ENCODE results near the gene DYNLL2.

Gene DYNLL2

GRCh38 chr17:58085039-58085715 is 2.0 kb downstream of the DYNLL2 start:
- Histone ChIP-seq H3K9me3 (ENCODE audit: control insufficient read depth, low read length) (no peaks in the 10 kb centered on the region), H3K27me3 (ENCODE audit: control insufficient read depth, insufficient read depth, low read length, poor library complexity, severe bottlenecking) (no peaks in the 10 kb centered on the region), H3K4me3 (ENCODE audit: insufficient read depth, low read depth, low read length) (peak overlapping the region; percentile 96), H3K27ac (ENCODE audit: insufficient read depth, low read depth, low read length, poor library complexity, severe bottlenecking) (no peak overlapping the region), H3K36me3 (ENCODE audit: control insufficient read depth, insufficient read depth, low read length) (peaks cover 35% of the 10 kb centered on the region), H3K4me1 (ENCODE audit: control insufficient read depth, insufficient read depth, low read length) (peaks cover 68% of the 10 kb centered on the region)
- 83 to 84% methylated on average over 8 of the region's 8 CpGs for WGBS, 2 experiments

GRCh38 chr17:58086953-58087352 is 3.7 kb downstream of the DYNLL2 start:
- no peaks in the 10 kb centered on the region for H3K9me3 ChIP-seq (ENCODE audit: control insufficient read depth, low read length)
- 93 to 94% methylated on average over 8 of the region's 8 CpGs for WGBS, 2 experiments
- H3K4me1 ChIP-seq (ENCODE audit: control insufficient read depth, insufficient read depth, low read length): peaks cover 56% of the 10 kb centered on the region
- peaks cover 50% of the 10 kb centered on the region for H3K36me3 ChIP-seq (ENCODE audit: control insufficient read depth, insufficient read depth, low read length)
- no peaks in the 10 kb centered on the region for H3K27me3 ChIP-seq (ENCODE audit: control insufficient read depth, insufficient read depth, low read length, poor library complexity, severe bottlenecking)
- H3K4me3 ChIP-seq (ENCODE audit: insufficient read depth, low read depth, low read length): no peak overlapping the region
- no peak overlapping the region for H3K27ac ChIP-seq (ENCODE audit: insufficient read depth, low read depth, low read length, poor library complexity, severe bottlenecking)

- peaks cover 65% of the 10 kb centered on the region for H3K36me3 ChIP-seq (ENCODE audit: control insufficient read depth, insufficient read depth, low read length)
- WGBS, 2 experiments: 79 to 85% methylated on average over 5 of the region's 5 CpGs
- peaks cover 46% of the 10 kb centered on the region for H3K4me1 ChIP-seq (ENCODE audit: control insufficient read depth, insufficient read depth, low read length)
- H3K27ac ChIP-seq (ENCODE audit: insufficient read depth, low read depth, low read length, poor library complexity, severe bottlenecking): no peak overlapping the region
- H3K4me3 ChIP-seq (ENCODE audit: insufficient read depth, low read depth, low read length): no peak overlapping the region
- no peaks in the 10 kb centered on the region for H3K9me3 ChIP-seq (ENCODE audit: control insufficient read depth, low read length)
- no peaks in the 10 kb centered on the region for H3K27me3 ChIP-seq (ENCODE audit: control insufficient read depth, insufficient read depth, low read length, poor library complexity, severe bottlenecking)
Observed at GRCh38 chr17:58088624-58089023, 5.4 kb downstream of the DYNLL2 start.

GRCh38 chr17:58089111-58089510 is 5.9 kb downstream of the DYNLL2 start:
- no peak overlapping the region for H3K27ac ChIP-seq (ENCODE audit: insufficient read depth, low read depth, low read length, poor library complexity, severe bottlenecking)
- H3K4me3 ChIP-seq (ENCODE audit: insufficient read depth, low read depth, low read length): no peak overlapping the region
- no peaks in the 10 kb centered on the region for H3K9me3 ChIP-seq (ENCODE audit: control insufficient read depth, low read length)
- no peaks in the 10 kb centered on the region for H3K27me3 ChIP-seq (ENCODE audit: control insufficient read depth, insufficient read depth, low read length, poor library complexity, severe bottlenecking)
- H3K4me1 ChIP-seq (ENCODE audit: control insufficient read depth, insufficient read depth, low read length): peaks cover 46% of the 10 kb centered on the region
- WGBS, 2 experiments: 95 to 97% methylated on average over 11 of the region's 11 CpGs
- H3K36me3 ChIP-seq (ENCODE audit: control insufficient read depth, insufficient read depth, low read length): peaks cover 65% of the 10 kb centered on the region

- Histone ChIP-seq H3K36me3 (ENCODE audit: control insufficient read depth, insufficient read depth, low read length) (peaks cover 55% of the 10 kb centered on the region), H3K9me3 (ENCODE audit: control insufficient read depth, low read length) (no peaks in the 10 kb centered on the region), H3K27ac (ENCODE audit: insufficient read depth, low read depth, low read length, poor library complexity, severe bottlenecking) (no peak overlapping the region), H3K4me1 (ENCODE audit: control insufficient read depth, insufficient read depth, low read length) (peaks cover 35% of the 10 kb centered on the region), H3K4me3 (ENCODE audit: insufficient read depth, low read depth, low read length) (no peak overlapping the region), H3K27me3 (ENCODE audit: control insufficient read depth, insufficient read depth, low read length, poor library complexity, severe bottlenecking) (no peaks in the 10 kb centered on the region)
- WGBS, 2 experiments: 95 to 100% methylated on average over 2 of the region's 2 CpGs
Observed at GRCh38 chr17:58091024-58091567, 7.9 kb downstream of the DYNLL2 start.

GRCh38 chr17:58092101-58092796 is 9.0 kb downstream of the DYNLL2 start:
- H3K4me3 ChIP-seq (ENCODE audit: insufficient read depth, low read depth, low read length): no peak overlapping the region
- peaks cover 51% of the 10 kb centered on the region for H3K36me3 ChIP-seq (ENCODE audit: control insufficient read depth, insufficient read depth, low read length)
- 94% methylated on average over 4 of the region's 4 CpGs for WGBS, 2 experiments
- H3K27ac ChIP-seq (ENCODE audit: insufficient read depth, low read depth, low read length, poor library complexity, severe bottlenecking): no peak overlapping the region
- no peaks in the 10 kb centered on the region for H3K9me3 ChIP-seq (ENCODE audit: control insufficient read depth, low read length)
- no peaks in the 10 kb centered on the region for H3K27me3 ChIP-seq (ENCODE audit: control insufficient read depth, insufficient read depth, low read length, poor library complexity, severe bottlenecking)
- peaks cover 23% of the 10 kb centered on the region for H3K4me1 ChIP-seq (ENCODE audit: control insufficient read depth, insufficient read depth, low read length)

- H3K9me3 ChIP-seq (ENCODE audit: control insufficient read depth, low read length): no peaks in the 10 kb centered on the region
- H3K27me3 ChIP-seq (ENCODE audit: control insufficient read depth, insufficient read depth, low read length, poor library complexity, severe bottlenecking): no peaks in the 10 kb centered on the region
- H3K4me1 ChIP-seq (ENCODE audit: control insufficient read depth, insufficient read depth, low read length): peaks cover 17% of the 10 kb centered on the region
- 80 to 84% methylated on average over 7 of the region's 7 CpGs for WGBS, 2 experiments
- H3K27ac ChIP-seq (ENCODE audit: insufficient read depth, low read depth, low read length, poor library complexity, severe bottlenecking): no peak overlapping the region
- H3K4me3 ChIP-seq (ENCODE audit: insufficient read depth, low read depth, low read length): no peak overlapping the region
- peaks cover 45% of the 10 kb centered on the region for H3K36me3 ChIP-seq (ENCODE audit: control insufficient read depth, insufficient read depth, low read length)
Observed at GRCh38 chr17:58092797-58093385, 9.7 kb downstream of the DYNLL2 start.

GRCh38 chr17:58094118-58094517 is 10.9 kb downstream of the DYNLL2 start:
- peaks cover 12% of the 10 kb centered on the region for H3K4me1 ChIP-seq (ENCODE audit: control insufficient read depth, insufficient read depth, low read length)
- H3K36me3 ChIP-seq (ENCODE audit: control insufficient read depth, insufficient read depth, low read length): peaks cover 41% of the 10 kb centered on the region
- H3K9me3 ChIP-seq (ENCODE audit: control insufficient read depth, low read length): no peaks in the 10 kb centered on the region
- no peak overlapping the region for H3K4me3 ChIP-seq (ENCODE audit: insufficient read depth, low read depth, low read length)
- 96 to 98% methylated on average over 4 of the region's 4 CpGs for WGBS, 2 experiments
- no peak overlapping the region for H3K27ac ChIP-seq (ENCODE audit: insufficient read depth, low read depth, low read length, poor library complexity, severe bottlenecking)
- no peaks in the 10 kb centered on the region for H3K27me3 ChIP-seq (ENCODE audit: control insufficient read depth, insufficient read depth, low read length, poor library complexity, severe bottlenecking)

- Histone ChIP-seq H3K36me3 (ENCODE audit: control insufficient read depth, insufficient read depth, low read length) (peaks cover 16% of the 10 kb centered on the region), H3K9me3 (ENCODE audit: control insufficient read depth, low read length) (no peaks in the 10 kb centered on the region), H3K27ac (ENCODE audit: insufficient read depth, low read depth, low read length, poor library complexity, severe bottlenecking) (no peak overlapping the region), H3K27me3 (ENCODE audit: control insufficient read depth, insufficient read depth, low read length, poor library complexity, severe bottlenecking) (no peaks in the 10 kb centered on the region), H3K4me1 (ENCODE audit: control insufficient read depth, insufficient read depth, low read length) (no peaks in the 10 kb centered on the region), H3K4me3 (ENCODE audit: insufficient read depth, low read depth, low read length) (no peak overlapping the region)
- WGBS, 2 experiments: 72 to 74% methylated on average over 4 of the region's 4 CpGs
Observed at GRCh38 chr17:58096892-58097291, 13.7 kb downstream of the DYNLL2 start.

- Histone ChIP-seq H3K27ac (ENCODE audit: insufficient read depth, low read depth, low read length, poor library complexity, severe bottlenecking) (no peak overlapping the region), H3K36me3 (ENCODE audit: control insufficient read depth, insufficient read depth, low read length) (peaks cover 9% of the 10 kb centered on the region), H3K4me3 (ENCODE audit: insufficient read depth, low read depth, low read length) (no peak overlapping the region), H3K27me3 (ENCODE audit: control insufficient read depth, insufficient read depth, low read length, poor library complexity, severe bottlenecking) (no peaks in the 10 kb centered on the region), H3K4me1 (ENCODE audit: control insufficient read depth, insufficient read depth, low read length) (no peaks in the 10 kb centered on the region), H3K9me3 (ENCODE audit: control insufficient read depth, low read length) (no peaks in the 10 kb centered on the region)
Observed at GRCh38 chr17:58097384-58098088, 14.3 kb downstream of the DYNLL2 start.

Data from ectodermal cell (in vitro differentiated cells).